GM15510 (cell line): ENCODE results near the gene CCT8.
A peak's percentile ranks its signal among the peaks of the same experiment; 100 is the strongest.

ENCODE experiments used
- POLR2A ChIP-seq: IDR thresholded peaks from 3 replicates; pipeline ENCODE4 v1.6.1; 2011; ENCODE audit warnings: borderline replicate concordance; ENCODE audit not compliant: insufficient read length; ENCODE audit errors: extremely low read depth

The CCT8 gene

DNA sequence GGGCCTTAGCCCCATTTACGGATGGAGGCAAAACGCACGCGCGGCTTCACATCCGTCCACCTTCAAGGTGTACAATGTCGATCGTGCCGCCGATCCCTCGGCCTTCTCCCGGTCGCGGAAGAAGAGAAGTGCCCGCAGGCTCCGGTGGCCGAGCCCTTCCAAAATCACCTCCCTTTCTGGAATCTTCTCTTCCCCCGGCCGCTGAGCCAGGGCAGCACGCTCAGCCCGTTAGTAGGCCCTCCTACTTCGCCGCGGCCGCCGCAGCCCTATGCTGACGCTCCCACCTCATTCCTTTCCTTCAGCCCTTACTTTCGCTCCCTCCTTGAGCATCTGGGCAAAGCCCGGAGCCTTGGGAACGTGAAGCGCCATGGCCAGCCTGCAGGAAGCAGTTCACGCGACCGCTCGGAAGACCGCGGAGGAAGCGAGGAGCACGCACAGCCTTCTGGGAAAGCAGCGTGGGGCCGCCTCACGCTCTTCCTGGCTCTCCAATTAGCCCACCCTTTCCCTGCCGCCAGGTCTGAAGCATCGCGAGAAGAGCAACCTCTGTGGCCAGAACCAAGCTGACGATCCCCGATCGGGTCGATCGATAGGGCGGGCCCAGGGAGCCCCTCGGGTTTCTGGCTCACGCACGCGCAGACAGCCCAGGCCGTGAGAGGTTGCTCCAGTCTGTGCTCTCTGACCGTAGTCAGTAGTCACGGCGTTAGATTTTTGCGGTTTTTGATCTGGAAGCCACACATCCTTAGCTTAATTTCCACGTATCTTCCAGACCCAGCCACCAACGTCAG, at the start of gene CCT8:
Gene CCT8, minus strand, starts transcription at position 427 of the 785 bp plus-strand sequence. Its CDS starts 58 bp downstream, at position 369.
- peak; percentile 94 for TF ChIP-seq POLR2A

DNA sequence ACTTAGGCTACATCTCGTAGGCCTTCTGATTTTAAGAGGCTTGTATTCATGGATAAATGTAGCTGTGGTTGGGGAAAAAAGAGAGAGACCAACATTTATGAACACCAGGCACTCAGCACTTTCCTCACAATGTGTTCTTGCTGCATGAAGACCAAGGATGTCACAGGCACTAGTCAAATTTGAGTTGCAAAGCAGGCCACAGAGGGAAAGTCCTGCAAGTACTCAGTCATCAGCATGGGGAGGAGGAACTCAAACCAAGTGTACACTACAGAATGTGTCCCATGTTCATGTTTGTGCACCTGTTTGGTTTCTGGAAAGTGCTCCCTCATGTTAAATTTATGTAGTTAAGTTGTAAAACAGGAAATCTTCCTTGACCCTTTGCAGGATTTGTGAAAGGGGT, 48.3 kb upstream of the CCT8 start:
- TF ChIP-seq POLR2A = no peak

GRCh38 chr21:29117372-29117955, 44.0 kb upstream of the CCT8 start:
- TF ChIP-seq POLR2A = no peak

DNA sequence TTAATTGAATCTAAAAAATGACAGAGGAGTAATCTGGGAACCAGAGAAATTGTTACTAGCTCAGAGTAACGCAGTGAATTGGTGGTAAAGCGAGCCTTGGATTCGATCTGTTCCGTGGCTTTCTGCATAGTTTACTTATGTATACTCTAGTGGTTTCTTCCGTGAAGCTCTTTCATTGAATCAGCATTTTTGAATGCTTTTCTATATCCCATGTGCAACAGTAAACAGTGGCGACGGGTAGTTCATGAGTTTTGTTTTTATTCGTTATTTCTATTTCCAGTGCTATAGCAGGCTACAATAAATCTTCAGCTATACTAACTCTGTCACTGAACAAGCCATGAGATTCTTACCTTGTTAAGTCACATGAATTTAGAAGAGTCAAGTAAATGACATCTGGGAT, 42.5 kb upstream of the CCT8 start:
- no peak for TF ChIP-seq POLR2A

DNA sequence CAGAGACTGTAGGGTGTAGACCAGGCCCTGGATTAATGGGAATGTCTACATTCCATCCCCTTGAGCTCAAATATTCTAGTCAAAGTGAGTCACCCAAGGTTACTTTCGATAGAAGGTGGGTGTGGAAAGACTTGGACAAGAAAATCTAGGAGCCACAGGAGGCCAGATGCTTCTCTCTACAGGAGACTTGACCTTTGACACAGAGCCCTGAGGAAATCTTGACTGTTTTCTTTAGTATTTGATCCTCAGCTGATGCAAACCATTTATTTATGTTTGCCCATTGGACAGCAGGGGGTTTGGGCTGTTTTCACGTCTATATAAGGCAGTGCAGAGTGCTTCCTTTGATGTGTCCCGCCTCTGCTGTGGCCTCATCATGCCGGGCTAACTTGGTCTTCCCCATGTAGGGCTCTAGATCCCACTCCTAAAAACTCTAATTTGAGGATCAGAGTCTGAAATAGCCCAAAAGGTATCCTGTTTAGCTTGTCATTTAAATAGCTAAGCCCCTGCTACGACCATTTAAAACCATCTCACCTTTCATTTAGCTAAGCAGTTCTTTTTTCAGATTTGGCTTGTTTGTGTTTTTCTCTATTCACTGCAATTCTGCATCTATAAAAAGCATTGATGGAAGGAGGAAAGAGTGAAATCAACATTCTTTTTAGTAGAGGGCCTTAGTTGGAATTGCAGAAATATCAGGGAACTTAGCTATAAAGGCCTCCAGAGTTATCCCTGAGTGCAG, 41.5 kb upstream of the CCT8 start:
- TF ChIP-seq POLR2A = no peak

DNA sequence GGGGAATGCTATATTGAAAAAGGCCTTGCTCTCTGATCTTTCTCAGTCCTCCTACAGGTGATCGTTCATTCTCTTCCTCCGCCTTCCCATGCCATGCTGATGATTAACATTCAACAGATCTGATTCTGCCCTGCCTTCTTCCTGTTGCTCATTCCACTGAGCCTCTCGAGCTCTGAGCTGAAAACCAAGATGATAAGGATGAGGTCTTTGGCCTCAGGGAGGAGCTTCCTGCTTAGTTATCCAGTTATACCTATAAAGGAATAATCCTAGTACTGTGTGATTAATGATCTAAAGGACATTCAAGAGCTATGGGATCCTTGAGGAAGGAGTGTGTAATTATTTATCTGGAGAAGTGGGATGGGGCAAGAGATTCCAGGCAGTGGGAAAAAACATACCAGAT, 31.8 kb upstream of the CCT8 start:
- no peak for TF ChIP-seq POLR2A

GRCh38 chr21:29104239-29104708, 30.8 kb upstream of the CCT8 start:
- no peak for TF ChIP-seq POLR2A

DNA sequence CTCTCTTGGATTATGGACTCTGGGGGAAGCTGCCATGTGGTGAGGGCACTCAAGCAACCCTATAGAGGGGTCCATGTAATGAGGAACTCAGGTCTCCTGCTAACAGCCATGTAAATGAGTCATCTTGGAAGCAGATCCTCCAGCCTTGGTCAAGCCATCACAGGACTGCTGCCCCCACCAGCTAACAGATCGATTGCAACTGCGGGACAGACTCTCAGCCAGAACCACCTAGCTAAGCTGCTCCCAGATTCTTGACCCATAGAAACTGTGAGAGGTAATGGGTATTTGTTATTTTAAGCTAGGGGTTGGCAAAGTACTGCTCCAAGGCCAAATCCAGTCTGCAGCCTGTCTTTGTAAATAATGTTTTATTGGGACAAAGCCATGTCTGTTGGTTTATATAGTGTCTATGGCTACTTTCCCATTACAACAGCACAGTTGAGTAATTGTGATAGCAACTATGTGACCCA, 29.4 kb upstream of the CCT8 start:
- no peak for TF ChIP-seq POLR2A

DNA sequence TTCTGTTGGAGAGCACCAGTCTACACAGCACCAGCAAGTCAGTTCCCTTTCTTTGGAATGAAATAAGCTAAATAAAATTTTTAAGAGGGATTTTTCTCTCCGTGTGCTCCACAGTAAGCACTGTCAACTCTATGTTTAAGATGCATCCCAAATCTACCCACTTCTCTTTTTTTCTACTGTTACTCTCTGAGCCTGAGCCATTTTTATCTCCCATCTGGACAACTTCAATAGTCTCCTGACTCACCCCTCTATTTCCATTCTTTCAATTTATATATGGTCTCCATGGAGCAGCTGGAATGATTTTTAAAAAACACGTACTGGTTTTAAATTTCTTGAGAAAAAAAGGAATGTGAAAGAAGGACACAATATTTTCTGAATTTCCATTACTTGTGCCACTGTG, 24.7 kb upstream of the CCT8 start:
- no peak for TF ChIP-seq POLR2A

- no peak for TF ChIP-seq POLR2A
Observed at GRCh38 chr21:29096218-29097015, 23.0 kb upstream of the CCT8 start.

DNA sequence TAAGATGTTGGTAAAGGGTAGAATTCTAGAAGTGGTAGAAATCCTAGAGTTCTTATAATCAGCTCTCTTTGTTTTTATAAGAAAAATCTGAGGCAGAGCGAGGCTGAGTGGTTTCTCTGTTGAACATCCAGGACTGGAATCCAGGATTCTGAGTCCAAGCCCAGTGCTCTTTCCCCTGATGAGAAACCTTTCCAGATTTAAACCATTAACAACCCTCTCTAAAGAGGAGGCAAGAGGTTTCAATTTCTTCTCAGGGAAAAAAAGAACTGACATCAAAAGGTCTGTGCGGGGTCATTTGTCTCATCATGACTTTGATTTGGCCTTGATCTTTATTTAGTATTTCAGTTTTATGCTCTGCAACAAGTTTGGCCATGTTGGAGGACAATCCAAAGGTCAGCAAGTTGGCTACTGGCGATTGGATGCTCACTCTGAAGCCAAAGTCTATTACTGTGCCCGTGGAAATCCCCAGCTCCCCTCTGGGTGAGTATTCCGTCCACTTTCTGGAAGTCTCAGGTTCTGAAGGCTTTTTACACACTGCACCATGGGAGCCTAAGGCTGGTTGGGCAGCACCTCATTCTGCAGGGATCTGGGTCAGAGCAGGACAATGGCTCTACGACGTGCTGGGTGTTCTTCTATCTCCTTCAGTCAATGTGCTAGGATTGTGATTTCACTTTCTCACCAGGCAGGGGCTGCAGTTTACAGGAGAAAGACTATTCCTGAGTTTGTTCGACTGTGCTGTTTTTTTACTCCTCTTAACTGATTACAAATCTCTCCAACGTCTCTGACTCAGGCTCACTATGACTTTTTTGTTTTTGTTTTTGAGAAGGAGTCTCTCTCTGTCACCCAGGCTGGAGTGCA, 18.9 kb upstream of the CCT8 start:
- no peak for TF ChIP-seq POLR2A

- TF ChIP-seq POLR2A = no peak
Observed at GRCh38 chr21:29091033-29091432, 17.6 kb upstream of the CCT8 start.

- no peak for TF ChIP-seq POLR2A
Observed at GRCh38 chr21:29085106-29085752, 11.8 kb upstream of the CCT8 start.
